Hindlimb muscle (tissue), 1 donor: ENCODE data around the gene DACH1. TPM values are rescaled to one million over a fixed set of nuclear protein-coding genes. Genes with fewer than 3 reads are reported as not detected.

ENCODE experiments used
- DNase-seq: peaks from one replicate; pipeline ENCODE4 v3.0.0-alpha.2; 2013
- polyA plus RNA-seq: library from polyadenylated mRNA; unstranded; fragments of 120-200 nt; gene quantifications from one replicate; pipeline ENCODE4 v1.2.1, GENCODE V29; 2013; ENCODE audit not compliant: insufficient read length

Gene DACH1
- polyA plus RNA-seq, 1 donor: 13.9 TPM

GRCh38 chr13:71621174-71622124, 245.6 kb downstream of the DACH1 start:
- no peak for DNase-seq

- DNase-seq: no peak
Observed at GRCh38 chr13:71619096-71619495, 247.9 kb downstream of the DACH1 start.

- DNase-seq: no peak
Observed at GRCh38 chr13:71618159-71618558, 248.8 kb downstream of the DACH1 start.

DNA sequence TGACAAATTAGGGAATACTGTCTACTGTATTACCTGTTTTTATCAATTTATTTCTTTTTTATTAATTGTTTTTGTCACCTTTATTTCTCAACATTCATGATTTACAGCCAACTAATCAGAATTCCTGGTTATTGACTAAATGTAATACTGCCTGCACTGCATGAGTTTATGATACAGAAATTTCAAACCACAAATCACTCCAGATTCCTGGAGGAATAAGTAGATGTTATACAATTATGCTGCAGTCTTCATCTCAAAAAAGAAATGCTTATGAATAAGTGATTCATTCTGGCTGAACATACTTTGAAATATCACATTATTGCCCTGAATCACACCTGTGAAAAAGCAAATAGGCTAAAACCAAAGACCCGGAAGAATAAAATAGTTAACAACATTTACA, 249.7 kb downstream of the DACH1 start:
- DNase-seq: no peak

DNA sequence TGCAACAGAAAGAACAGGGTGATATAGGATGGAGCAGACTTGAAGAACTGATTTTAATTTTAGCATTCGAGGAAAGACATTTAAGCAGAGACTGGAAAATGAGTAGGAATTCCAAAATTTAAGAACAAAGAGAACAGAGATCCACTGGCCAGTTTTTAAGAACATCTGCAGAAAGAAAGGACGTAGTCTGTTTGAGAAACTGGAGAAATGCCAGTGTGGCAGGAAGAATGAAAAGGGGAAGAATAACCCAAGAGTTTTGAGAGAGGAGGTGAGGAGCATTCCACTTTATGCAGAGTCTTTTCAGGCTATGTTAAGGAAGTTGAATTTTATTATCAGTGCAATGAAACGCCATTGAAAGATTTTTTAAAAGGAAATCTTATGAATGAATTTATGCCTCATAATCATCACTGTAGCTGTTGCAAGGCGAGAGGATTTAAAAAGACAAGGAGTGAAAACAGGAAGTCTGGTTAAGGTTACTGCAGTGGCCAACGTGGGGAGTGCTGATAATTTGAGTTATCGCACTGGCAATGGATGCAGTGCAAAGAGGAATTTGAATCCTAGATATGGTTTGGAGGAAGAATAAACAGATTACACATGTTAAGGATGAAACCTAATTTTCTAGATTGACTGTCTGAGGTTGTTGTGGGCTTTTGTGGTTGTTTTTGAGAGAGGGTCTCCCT, 253.8 kb downstream of the DACH1 start:
- DNase-seq: peak; percentile 11

DNA sequence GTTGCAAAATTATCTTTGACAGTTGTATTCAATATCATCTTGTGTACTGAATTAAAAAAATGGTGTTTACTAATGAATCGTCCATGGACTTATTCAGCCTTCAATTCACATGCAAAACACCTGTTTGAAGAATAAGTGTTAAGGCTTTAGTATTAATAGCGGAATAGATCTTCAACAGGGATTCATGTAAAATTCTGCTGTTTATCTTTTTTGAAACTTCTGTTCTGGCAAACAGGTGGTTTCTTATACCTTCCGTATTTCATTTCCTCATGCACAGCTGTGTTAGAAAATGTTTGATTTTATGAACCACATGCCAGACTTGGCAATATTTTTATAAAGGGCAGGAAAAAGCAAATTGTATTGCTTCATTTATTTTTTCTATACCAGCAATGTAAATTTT, 255.7 kb downstream of the DACH1 start:
- DNase-seq: no peak

DNA sequence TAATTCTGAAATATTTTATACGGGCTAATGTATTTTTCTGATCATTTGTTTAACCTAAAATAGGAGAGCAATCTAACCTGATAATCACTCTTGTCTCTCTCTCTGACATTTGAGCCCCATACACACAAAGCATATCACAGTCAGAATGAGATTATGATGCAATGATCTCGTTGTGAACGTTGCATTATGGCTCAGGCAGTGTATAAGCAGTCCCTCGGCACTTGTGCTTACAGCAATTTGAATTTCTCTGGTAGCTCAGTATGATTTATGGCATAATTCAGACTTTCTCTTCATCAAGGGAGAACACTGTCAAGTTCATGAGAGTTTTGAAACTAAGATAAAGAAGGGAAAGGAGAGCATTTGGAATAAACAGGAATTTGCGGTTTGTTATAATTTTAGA, 256.1 kb downstream of the DACH1 start:
- DNase-seq: no peak

- DNase-seq: no peak
Observed at GRCh38 chr13:71609271-71609670, 257.7 kb downstream of the DACH1 start.

DNA sequence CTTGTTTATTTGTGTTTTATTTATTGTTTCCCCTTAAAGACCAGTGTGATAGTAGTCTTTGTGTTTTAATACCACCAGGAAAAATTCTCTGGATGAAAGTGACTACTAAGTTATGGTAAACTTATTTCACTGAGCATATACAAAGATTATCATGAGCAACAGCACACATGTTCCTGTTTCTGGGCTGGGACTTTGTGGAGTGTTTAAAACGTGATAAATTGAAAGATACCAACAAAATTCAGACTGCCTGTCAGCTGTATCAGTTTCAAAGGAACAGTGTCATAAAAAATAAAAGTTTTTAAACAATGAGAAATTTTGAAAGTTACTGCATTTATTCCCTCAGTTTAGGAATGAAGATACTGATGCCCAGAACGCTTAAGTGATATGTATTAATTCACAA, 259.4 kb downstream of the DACH1 start:
- no peak for DNase-seq

- no peak for DNase-seq
Observed at GRCh38 chr13:71606818-71607217, 260.2 kb downstream of the DACH1 start.

- DNase-seq: no peak
Observed at GRCh38 chr13:71605744-71606143, 261.3 kb downstream of the DACH1 start.

DNA sequence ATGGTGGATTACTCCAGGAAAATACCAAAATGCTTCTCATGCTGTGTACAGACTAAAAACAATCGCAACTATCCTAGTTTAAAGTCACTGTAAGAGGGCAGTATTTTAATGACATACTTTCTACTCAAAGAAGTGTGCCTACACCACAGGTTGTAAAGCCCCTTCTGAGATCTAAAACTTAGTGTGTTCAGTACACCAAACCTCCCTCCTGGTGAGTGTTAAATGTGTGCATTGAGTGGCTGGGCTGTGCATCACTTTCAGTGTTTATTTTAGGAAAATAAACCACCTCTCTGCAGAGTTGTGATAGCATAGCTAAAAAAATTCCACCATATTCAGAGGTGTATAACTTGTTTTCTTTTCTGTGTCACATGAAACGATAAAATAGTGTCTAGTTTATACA, 263.7 kb downstream of the DACH1 start:
- DNase-seq: no peak

DNA sequence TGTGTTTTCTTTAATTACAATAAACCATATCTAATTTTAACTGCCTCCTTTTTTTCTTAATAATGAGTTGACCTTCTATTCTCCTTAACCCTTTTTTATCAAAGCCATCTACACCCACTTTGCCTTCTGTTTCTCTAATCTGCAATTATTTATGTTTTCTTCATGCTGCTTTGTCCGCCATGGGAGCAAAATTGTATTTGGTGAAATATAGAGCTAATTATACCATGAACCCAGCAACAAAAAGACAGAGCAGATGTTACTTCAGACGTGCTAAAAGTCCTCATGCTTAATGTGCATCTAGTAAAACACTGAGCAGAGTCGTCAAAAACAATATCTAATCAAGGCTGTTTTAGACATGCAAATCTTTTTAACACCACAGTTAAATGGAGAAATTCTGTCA, 264.7 kb downstream of the DACH1 start:
- no peak for DNase-seq

- DNase-seq: no peak
Observed at GRCh38 chr13:71597150-71597549, 269.9 kb downstream of the DACH1 start.

GRCh38 chr13:71596116-71596515, 270.9 kb downstream of the DACH1 start:
- no peak for DNase-seq

- no peak for DNase-seq
Observed at GRCh38 chr13:71593566-71593965, 273.4 kb downstream of the DACH1 start.

DNA sequence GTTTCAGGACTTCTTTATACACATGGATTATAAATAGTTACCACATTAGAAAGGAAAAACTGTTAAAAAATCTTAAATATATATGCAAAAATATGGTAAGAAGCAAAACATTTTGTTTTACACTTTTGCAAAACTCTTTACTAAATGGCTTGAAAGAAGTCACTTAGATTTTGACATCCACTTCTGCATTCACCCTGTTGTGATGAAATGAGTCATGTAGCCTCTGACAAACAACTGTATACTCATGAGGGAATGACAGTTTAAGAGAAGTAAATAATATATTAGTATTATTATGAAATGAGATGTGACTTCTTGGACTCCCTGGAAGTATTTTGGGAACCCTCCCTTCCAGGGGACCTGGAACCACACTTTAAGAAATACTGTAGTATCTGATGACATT, 275.6 kb downstream of the DACH1 start:
- no peak for DNase-seq

DNA sequence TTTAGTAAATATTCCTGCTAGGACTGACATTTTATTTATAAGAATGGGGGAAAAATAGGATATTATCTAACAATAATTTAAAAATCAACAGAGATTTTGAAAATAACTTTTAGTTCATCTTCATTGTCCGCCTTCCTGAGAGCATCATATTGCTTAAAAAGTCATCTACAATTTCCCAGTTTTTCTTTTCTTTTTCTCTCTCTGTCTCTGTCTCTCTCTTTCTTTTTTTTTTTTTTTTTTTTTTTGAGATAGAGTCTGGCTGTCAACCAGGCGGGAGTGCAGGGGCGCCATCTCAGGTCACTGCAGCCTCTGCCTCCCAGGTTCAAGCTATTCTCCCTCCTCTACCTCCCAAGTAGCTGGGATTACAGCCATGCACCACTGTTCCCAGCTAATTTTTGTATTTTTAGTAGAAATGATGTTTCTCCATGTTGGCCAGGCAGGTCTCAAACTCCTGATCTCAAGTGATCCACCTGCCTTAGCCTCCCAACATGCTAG, 276.3 kb downstream of the DACH1 start:
- no peak for DNase-seq

DNA sequence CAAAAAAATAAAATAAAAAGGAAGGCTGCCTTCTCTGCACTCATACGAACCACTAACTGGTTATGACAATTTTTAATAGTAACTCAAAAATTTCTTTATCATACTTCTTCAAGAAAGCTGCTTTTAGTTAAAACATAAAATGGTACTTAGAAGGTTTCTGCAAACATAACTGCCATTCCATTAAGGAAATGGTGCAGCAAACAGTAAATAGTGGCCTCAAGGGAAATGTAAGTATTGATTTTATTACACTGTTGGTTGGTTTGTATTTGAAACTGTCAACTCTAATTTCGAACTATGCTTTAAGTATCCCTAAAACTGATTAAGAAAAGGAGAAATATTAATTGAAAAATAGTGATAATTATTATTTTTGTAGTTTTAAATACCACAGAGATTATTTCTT, 278.0 kb downstream of the DACH1 start:
- no peak for DNase-seq

- DNase-seq: no peak
Observed at GRCh38 chr13:71587817-71588216, 279.2 kb downstream of the DACH1 start.

- no peak for DNase-seq
Observed at GRCh38 chr13:71587193-71587592, 279.8 kb downstream of the DACH1 start.

- DNase-seq: no peak
Observed at GRCh38 chr13:71583581-71583980, 283.4 kb downstream of the DACH1 start.

DNA sequence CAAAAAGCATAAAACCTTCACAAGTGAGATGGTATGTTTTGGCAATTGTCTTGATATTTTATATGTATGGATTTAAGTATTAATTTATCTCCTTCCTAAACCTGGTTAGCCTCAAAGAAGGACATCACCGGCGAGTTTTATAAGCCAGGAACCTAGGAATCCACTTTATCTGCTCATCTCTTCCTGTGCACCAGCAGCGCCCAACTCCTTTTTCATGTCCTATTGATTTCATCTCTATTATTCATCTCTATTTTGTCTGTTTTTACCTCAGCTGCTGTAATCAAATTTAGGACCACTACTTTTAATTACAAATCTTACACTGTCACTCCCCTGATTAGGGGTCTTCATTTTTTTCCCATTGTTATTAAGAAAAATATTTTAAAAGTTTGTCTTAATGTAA, 286.4 kb downstream of the DACH1 start:
- DNase-seq: no peak

DNA sequence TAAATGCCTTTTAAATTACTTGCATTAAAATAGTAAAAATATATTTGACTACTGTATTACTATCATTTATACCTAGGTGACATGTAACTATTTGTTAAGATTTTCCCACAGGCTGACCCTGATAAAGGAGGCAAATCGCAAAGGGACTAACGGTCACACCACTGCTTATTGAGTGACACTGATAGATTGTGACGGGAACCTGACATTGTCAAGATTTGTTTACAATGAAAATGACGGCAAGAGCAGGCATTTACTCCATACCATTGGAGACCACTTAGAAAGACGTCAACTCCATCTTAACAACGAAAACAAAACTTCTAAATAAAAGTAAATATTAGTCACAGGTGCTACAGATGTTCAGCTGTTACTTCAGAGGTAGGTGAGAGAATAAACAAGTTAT, 289.0 kb downstream of the DACH1 start:
- DNase-seq: no peak
